Type B pancreatic cell (in vitro differentiated cells): ENCODE data around the gene NRP1. TPM values are rescaled to one million over a fixed set of nuclear protein-coding genes. Genes with fewer than 3 reads are reported as not detected.

Experiments used
- DNase-seq: peaks from one replicate; pipeline ENCODE4 v3.0.0; 2021; ENCODE audit warnings: mixed read lengths; ENCODE audit not compliant: unreplicated experiment; ENCODE audit errors: extremely low spot score
- H3K27ac Mint-ChIP-seq: 2 replicates; pipeline ENCODE4 v1.8.0; 2021; ENCODE audit warnings: mild to moderate bottlenecking, mixed read lengths
- H3K27me3 Mint-ChIP-seq: 2 replicates; pipeline ENCODE4 v1.8.0; 2021; ENCODE audit warnings: mixed read lengths
- H3K36me3 Mint-ChIP-seq: 2 replicates; pipeline ENCODE4 v1.8.0; 2021; ENCODE audit warnings: mixed read lengths
- H3K4me1 Mint-ChIP-seq: one replicate; pipeline ENCODE4 v1.8.0; 2021; ENCODE audit warnings: mixed read lengths; ENCODE audit not compliant: unreplicated experiment
- H3K4me3 Mint-ChIP-seq: 2 replicates; pipeline ENCODE4 v1.8.0; 2021; ENCODE audit warnings: mild to moderate bottlenecking, mixed read lengths
- H3K9me3 Mint-ChIP-seq: 2 replicates; pipeline ENCODE4 v1.8.0; 2021; ENCODE audit warnings: mixed read lengths
- CTCF ChIP-seq: fragments of 200-600 bp; sonication (generic); conservative IDR thresholded peaks from 2 replicates; pipeline ENCODE4 v1.5.0; 2021; ENCODE audit warnings: antibody characterized with exemption, mild to moderate bottlenecking
- total RNA-seq: library from RNA; stranded (reverse); gene quantifications from 2 replicates; pipeline ENCODE4 v1.2.1, GENCODE V29; 2021; ENCODE audit warnings: low replicate concordance

Gene NRP1
- total RNA-seq, 1 donor from 2014 or later, result 70.7 TPM

GRCh38 chr10:33295851-33296250 lies 38.6 kb downstream of the NRP1 start:
- Mint-ChIP-seq H3K27ac (no peak overlapping the region), H3K9me3 (no peaks in the 10 kb centered on the region), H3K36me3 (peaks cover 41% of the 10 kb centered on the region), H3K4me1 (peaks cover 39% of the 10 kb centered on the region), H3K4me3 (no peak overlapping the region), H3K27me3 (no peaks in the 10 kb centered on the region)
- no peak for TF ChIP-seq CTCF
- DNase-seq, result no peak

GRCh38 chr10:33293531-33294170 lies 40.8 kb downstream of the NRP1 start:
- H3K9me3 Mint-ChIP-seq, result no peaks in the 10 kb centered on the region
- H3K27me3 Mint-ChIP-seq, result no peaks in the 10 kb centered on the region
- H3K36me3 Mint-ChIP-seq, result peaks cover 32% of the 10 kb centered on the region
- H3K4me1 Mint-ChIP-seq, result peaks cover 34% of the 10 kb centered on the region
- H3K4me3 Mint-ChIP-seq, result no peak overlapping the region
- no peak for TF ChIP-seq CTCF
- no peak overlapping the region for H3K27ac Mint-ChIP-seq
- DNase-seq, result no peak

GRCh38 chr10:33293076-33293475 lies 41.4 kb downstream of the NRP1 start:
- no peak overlapping the region for H3K4me3 Mint-ChIP-seq
- no peak for TF ChIP-seq CTCF
- H3K27me3 Mint-ChIP-seq, result no peaks in the 10 kb centered on the region
- H3K9me3 Mint-ChIP-seq, result no peaks in the 10 kb centered on the region
- DNase-seq, result no peak
- peaks cover 34% of the 10 kb centered on the region for H3K4me1 Mint-ChIP-seq
- peaks cover 27% of the 10 kb centered on the region for H3K36me3 Mint-ChIP-seq
- no peak overlapping the region for H3K27ac Mint-ChIP-seq

- Mint-ChIP-seq H3K9me3 (no peaks in the 10 kb centered on the region), H3K27me3 (no peaks in the 10 kb centered on the region), H3K4me1 (peaks cover 34% of the 10 kb centered on the region), H3K36me3 (peaks cover 20% of the 10 kb centered on the region), H3K27ac (peak overlapping the region; percentile 54), H3K4me3 (peak overlapping the region; percentile 17)
- peak; percentile 8 for TF ChIP-seq CTCF
- DNase-seq, result no peak
Observed at GRCh38 chr10:33291053-33291592, 43.3 kb downstream of the NRP1 start.

GRCh38 chr10:33290321-33291052 lies 44.0 kb downstream of the NRP1 start:
- Mint-ChIP-seq H3K36me3 (peaks cover 24% of the 10 kb centered on the region), H3K27ac (no peak overlapping the region), H3K9me3 (no peaks in the 10 kb centered on the region), H3K4me3 (peak overlapping the region; percentile 17), H3K4me1 (peaks cover 34% of the 10 kb centered on the region), H3K27me3 (no peaks in the 10 kb centered on the region)
- DNase-seq, result no peak
- TF ChIP-seq CTCF, result peak; percentile 58
